ENCODE results near the gene ST3GAL5. TPM values are rescaled to one million over a fixed set of nuclear protein-coding genes. Genes with fewer than 3 reads are reported as not detected.

The ST3GAL5 gene
- total RNA-seq, 4 donors from 2014 or later, result 30.9 to 37.4 (median 32.9) TPM

DNA sequence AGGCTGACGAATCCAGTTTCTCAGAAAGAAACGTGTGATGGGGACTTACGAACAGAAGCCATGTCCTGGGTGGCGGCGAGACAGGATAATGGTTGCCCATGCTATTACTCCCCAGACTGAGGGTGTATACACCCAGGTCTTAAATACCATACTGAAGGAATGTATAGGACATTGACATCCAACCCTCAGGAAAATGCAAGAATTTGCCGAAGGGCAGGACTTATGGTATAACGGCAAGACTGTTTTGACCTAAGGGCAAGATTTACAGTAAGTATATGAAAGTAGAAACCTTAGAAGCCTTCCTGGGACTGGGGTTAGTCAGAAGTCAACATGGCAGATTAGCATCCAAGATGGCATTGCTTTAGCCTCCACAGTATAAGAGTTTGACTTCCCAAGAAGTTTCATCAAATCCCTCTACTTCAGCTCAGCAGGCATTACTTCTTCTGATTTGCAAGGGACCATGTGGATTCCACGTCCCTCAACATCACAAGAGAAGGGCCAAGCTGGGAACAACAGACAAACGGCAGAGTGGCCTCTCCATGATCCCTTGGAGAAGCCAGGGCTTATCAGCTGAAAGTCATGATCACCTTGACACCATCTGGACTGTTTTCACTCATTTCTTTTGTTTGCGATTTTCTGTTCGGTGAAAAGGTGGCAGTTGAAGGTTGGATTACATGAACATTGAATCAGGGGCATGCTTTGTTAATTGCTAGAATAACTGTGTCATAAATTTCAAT lies 21.1 kb downstream of the ST3GAL5 start:
- TF ChIP-seq, protein P1, sequence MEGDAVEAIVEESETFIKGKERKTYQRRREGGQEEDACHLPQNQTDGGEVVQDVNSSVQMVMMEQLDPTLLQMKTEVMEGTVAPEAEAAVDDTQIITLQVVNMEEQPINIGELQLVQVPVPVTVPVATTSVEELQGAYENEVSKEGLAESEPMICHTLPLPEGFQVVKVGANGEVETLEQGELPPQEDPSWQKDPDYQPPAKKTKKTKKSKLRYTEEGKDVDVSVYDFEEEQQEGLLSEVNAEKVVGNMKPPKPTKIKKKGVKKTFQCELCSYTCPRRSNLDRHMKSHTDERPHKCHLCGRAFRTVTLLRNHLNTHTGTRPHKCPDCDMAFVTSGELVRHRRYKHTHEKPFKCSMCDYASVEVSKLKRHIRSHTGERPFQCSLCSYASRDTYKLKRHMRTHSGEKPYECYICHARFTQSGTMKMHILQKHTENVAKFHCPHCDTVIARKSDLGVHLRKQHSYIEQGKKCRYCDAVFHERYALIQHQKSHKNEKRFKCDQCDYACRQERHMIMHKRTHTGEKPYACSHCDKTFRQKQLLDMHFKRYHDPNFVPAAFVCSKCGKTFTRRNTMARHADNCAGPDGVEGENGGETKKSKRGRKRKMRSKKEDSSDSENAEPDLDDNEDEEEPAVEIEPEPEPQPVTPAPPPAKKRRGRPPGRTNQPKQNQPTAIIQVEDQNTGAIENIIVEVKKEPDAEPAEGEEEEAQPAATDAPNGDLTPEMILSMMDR (IDR thresholded peaks at IDR 0.05), result no peak
- no peak for TF ChIP-seq POLR2A (IDR thresholded peaks at IDR 0.05)
- no peak for TF ChIP-seq EP300 (IDR thresholded peaks at IDR 0.05)
- Histone ChIP-seq H3K36me3 (peaks cover 0 to 9% (median 0%) of the 10 kb centered on the region in 3 donors), H3K27me3 (no peaks in the 10 kb centered on the region), H3K4me1 (peaks cover 0 to 18% (median 0%) of the 10 kb centered on the region in 4 donors), H3K9me3 (no peaks in the 10 kb centered on the region), H3K4me3 (no peak overlapping the region), H3K27ac (no peak overlapping the region)
- no peak for DNase-seq (ENCODE audit: low spot score in 2 of 2)
- WGBS, 2 donors, result 82 to 90% methylated on average over 11 of the region's 11 CpGs

DNA sequence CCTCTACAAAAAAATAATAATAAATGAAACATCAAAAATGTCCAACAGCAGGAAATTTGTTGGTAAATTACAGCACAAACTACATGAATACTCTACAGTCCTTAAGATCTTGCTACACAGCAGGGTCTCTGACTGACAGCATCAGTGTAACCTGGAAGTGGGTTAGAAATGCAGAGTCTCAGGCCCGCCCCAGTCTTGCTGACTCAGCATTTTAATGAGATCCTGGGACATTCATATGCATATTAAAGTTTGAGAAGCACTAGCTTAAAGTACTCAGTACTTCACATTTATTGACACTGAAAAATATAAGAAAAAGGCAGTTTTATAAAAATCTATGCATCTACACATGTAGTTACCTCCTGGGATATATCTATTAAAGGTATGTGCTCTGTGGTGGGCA lies 21.7 kb downstream of the ST3GAL5 start:
- Histone ChIP-seq H3K27me3 (no peaks in the 10 kb centered on the region), H3K4me1 (peaks cover 0 to 19% (median 2%) of the 10 kb centered on the region in 4 donors), H3K4me3 (no peak overlapping the region), H3K9me3 (no peaks in the 10 kb centered on the region), H3K27ac (no peak overlapping the region), H3K36me3 (peaks cover 0 to 9% (median 0%) of the 10 kb centered on the region in 3 donors)
- WGBS, 2 donors, result 88 to 96% methylated on average over 1 of the region's 1 CpG
- TF ChIP-seq, protein P1 (IDR thresholded peaks at IDR 0.05), result no peak
- TF ChIP-seq POLR2A (IDR thresholded peaks at IDR 0.05) (no peak), EP300 (IDR thresholded peaks at IDR 0.05) (no peak)
- DNase-seq (ENCODE audit: low spot score in 2 of 2), result no peak

DNA sequence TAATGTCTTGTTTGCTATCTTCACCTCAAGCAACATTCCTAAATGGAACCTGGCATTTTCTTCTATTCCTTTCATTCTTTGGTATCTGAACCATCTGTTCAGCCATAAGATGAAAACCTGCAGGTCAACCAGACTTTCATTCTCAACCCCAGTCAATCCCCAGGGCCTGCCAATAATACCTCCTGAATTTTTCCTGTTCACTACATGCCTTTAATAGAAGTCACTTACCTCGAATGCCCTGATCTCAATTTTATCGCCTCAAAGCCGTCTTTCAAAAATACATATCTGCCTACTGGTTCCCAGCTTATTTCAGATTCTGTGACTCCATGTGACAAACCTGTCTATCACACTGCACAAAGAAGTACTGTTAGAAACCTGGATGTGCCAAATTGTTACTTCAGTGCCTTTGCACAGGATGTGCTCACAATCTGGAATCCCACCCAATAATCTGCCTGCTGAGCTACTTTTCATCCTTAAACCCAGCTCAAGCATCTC lies 22.6 kb downstream of the ST3GAL5 start:
- DNase-seq (ENCODE audit: low spot score in 2 of 2), result no peak
- TF ChIP-seq EP300 (IDR thresholded peaks at IDR 0.05) (no peak), POLR2A (IDR thresholded peaks at IDR 0.05) (no peak)
- TF ChIP-seq, protein P1 (IDR thresholded peaks at IDR 0.05), result no peak
- Histone ChIP-seq H3K4me1 (peaks cover 0 to 23% (median 3%) of the 10 kb centered on the region in 4 donors), H3K27me3 (no peaks in the 10 kb centered on the region), H3K27ac (no peak overlapping the region), H3K36me3 (peaks cover 0 to 9% (median 0%) of the 10 kb centered on the region in 3 donors), H3K4me3 (no peak overlapping the region), H3K9me3 (no peaks in the 10 kb centered on the region)
- WGBS, 2 donors, result 94% methylated on average over 3 of the region's 3 CpGs

DNA sequence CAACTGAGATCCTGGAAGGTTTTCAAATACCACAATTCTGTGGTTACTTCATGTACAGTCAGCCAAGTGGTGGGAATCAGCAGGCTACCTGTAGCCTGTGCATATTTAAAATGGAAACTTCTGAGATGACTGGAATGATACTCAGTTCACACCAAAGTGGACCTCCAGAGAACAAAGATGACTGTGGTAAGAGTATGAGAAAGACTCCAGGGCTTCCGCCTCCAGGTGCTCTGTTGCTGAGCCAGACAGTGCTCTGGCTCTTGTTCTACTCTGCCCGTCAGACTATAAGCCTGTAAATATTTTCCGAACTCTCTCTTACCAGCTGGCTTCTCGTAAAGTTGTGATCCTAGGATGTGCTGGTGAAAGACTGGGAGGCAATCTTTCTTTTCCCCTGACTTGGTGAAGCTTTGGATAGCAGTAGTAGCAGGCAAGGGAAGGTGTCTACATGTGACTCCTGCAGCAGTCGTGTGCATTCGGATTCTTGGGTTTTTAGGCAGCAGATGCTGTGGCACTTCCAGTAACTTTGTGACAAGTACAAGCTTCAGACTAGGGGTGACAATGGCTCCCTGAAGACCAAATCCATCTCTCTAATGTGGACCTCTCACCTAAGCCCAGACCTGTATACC lies 23.1 kb downstream of the ST3GAL5 start:
- DNase-seq (ENCODE audit: low spot score in 2 of 2), result no peak
- no peak overlapping the region for H3K27ac ChIP-seq
- peaks cover 0 to 23% (median 3%) of the 10 kb centered on the region in 4 donors for H3K4me1 ChIP-seq
- H3K36me3 ChIP-seq, result peaks cover 0 to 11% (median 0%) of the 10 kb centered on the region in 3 donors
- no peaks in the 10 kb centered on the region for H3K9me3 ChIP-seq
- 79% methylated on average over 6 of the region's 6 CpGs for WGBS, 2 donors
- no peak overlapping the region for H3K4me3 ChIP-seq
- TF ChIP-seq EP300 (IDR thresholded peaks at IDR 0.05) (no peak), POLR2A (IDR thresholded peaks at IDR 0.05) (no peak)
- TF ChIP-seq, protein P1 (IDR thresholded peaks at IDR 0.05), result no peak
- no peaks in the 10 kb centered on the region for H3K27me3 ChIP-seq

DNA sequence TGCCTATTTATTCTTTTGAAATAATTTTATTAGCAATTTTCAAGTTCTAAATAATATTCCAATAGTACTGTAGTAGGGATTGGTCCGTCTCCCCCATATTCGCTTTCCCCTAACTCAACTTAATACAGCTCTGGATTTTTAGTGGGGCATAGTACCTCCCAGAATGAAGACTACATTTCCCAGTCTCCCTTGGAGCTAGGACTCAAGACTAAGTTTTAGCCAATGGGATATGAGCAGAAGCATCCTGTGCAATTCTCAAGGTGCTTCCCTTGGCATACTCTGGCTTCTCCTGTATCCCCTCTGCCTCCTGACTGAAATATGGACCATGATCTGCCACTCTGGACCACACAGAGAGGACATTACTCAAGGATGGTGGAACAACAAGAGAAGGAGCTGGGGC lies 24.1 kb downstream of the ST3GAL5 start:
- H3K27me3 ChIP-seq, result no peaks in the 10 kb centered on the region
- TF ChIP-seq EP300 (IDR thresholded peaks at IDR 0.05) (no peak), POLR2A (IDR thresholded peaks at IDR 0.05) (no peak)
- TF ChIP-seq, protein P1 (IDR thresholded peaks at IDR 0.05), result no peak
- peaks cover 0 to 21% (median 0%) of the 10 kb centered on the region in 3 donors for H3K36me3 ChIP-seq
- H3K27ac ChIP-seq, result no peak overlapping the region
- H3K4me1 ChIP-seq, result peaks cover 0 to 16% (median 3%) of the 10 kb centered on the region in 4 donors
- H3K4me3 ChIP-seq, result no peak overlapping the region
- no peak for DNase-seq (ENCODE audit: low spot score in 2 of 2)
- 91 to 94% methylated on average over 2 of the region's 2 CpGs for WGBS, 2 donors
- no peaks in the 10 kb centered on the region for H3K9me3 ChIP-seq
